GM21528 (cell line): ENCODE measurements around the gene PLPP2.

ENCODE experiments used
- ATAC-seq: cut with Tn5 transposase; IDR thresholded peaks from one replicate; pipeline ENCODE4 v1.9.1; 2021; ENCODE audit warnings: mild to moderate bottlenecking, moderate library complexity; ENCODE audit not compliant: unreplicated experiment, low FRiP score

PLPP2 gene

DNA sequence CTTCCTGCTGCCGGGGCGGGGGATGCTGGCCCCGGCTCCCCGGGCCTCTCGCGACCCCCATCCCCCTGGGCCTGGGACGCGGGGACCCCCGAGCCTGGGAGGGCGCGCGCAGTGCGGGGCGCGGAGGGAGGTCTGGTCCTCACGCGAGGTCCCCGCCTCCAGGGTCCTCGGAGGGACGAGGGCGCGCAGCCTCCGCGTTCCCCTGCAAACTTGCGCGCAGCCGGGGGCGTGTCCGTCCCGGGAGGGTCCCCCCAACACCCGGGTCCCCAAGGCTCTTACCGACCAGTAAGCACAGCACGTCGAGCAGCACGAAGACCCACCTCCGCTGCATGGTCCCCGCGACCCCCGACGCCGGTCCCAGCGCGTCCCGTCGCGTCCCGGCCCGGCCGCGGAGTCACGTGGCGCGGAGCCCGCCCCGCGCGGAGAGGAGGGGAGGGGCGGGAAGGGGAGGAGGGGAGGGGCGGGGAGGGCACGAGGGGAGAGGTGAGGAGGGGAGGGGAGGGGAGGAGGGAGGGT lies at the start of gene PLPP2:
TSS of gene PLPP2 (minus strand) at position 398 of the 516 bp plus-strand sequence. CDS start at position 331, 67 bp downstream.
- no peak for ATAC-seq

DNA sequence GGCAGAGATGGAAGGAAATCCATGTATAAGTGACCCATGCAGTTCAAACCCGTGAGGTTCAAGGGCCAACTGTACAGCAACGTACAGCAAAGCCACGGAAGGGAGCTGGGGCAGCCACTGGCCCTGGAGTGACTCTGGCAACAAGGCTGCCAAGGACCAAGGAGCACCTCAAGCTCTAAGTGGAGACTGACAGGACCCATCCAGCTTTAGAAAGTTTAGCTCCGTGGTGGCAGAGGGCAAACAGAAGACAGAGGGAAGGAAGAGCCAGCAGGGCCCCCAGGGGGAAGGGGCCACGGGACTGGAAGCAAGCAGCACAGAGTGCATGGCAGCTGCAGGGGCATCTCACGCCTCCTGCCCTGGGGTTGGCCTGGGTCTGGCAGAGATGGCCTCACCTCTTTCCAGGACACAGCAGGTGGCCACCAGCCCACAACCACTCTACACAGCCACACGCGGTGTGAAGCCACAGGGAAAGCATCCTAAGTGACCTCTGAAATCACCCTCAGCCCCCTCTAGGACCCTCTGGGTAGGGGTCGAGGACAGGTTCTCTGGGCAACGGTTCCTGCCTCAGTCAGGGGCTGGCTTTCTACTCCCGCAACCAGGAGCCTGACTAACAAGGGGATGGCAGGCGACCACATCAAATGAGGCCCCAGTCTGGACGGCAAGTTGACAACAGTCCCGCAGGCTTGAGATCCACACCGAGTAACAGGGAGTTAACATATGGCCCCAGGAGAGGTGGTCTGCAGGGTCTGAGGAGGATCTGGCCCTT lies 49.6 kb upstream of the PLPP2 start:
- no peak for ATAC-seq

DNA sequence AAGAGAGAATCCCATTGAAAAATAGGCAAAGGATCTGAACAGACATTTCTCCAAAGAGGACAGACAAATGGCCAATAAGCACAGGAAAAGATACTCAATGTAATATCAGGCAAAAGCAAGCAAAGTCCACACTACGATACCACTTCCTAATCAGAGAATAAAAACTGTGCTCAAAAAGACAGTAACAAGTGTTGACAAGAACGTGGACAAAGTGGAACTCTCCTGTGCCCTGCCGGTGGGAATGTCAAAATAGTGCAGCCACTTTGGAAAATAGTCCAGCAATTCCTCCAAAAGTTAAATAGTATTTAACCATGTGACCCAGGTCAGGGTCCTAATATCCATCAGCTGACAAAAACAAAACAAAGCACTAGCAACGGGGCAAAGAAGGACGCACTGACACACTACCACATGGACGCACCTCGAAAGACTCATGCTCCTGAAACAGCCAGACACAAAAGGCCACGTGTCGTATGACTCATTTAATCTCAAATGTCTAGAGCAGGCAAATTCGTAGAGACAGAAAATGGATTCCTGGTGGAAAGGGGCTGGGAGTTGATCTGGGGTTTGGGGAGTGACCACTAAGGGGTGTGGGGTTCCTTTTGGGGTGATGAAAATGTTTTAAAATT lies 48.2 kb upstream of the PLPP2 start:
- no peak for ATAC-seq

DNA sequence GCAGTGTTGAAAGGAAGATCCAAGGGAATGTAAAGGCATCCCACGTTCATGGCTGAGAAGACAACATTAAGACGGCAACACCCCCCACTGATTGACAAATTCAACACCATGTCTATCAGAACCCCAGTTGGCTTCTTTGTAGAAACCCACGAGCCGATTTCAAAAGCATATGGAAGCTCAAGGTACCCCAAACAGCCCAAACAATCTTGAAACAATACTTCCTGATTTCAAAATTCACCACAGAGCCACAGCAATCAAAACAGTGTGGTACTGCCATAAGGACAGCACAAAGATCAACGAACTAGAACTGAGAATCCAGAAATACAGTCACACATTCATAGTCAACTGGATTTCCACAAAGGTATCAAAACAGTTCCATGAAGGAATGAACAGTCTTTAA lies 47.2 kb upstream of the PLPP2 start:
- ATAC-seq: no peak

DNA sequence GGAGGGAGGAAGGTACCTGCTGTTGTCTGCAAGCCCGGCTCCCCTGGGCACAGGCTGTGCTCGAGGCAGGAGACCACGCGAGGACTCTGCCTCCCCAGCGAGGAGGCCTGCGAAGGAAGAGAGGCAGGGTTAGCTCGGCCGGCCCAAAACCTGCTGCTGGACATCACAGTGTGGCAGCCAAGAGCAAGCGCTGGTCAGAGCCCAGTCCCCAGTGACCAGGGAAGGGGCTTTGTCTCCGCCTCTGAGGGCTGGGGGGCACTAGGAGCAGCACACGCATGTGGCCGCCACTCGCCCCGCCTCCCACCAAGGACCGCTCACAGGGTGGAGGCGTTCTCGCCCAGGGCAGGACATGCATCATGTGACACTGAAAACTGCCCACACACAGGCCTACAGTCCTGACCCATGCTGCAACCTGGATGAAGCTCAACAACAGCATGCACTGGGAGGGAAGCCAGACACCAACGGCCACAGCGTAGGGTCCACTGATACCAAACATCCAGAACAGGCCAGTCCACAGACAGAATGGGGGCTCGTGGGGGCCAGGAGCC lies 44.9 kb upstream of the PLPP2 start:
- ATAC-seq: no peak

DNA sequence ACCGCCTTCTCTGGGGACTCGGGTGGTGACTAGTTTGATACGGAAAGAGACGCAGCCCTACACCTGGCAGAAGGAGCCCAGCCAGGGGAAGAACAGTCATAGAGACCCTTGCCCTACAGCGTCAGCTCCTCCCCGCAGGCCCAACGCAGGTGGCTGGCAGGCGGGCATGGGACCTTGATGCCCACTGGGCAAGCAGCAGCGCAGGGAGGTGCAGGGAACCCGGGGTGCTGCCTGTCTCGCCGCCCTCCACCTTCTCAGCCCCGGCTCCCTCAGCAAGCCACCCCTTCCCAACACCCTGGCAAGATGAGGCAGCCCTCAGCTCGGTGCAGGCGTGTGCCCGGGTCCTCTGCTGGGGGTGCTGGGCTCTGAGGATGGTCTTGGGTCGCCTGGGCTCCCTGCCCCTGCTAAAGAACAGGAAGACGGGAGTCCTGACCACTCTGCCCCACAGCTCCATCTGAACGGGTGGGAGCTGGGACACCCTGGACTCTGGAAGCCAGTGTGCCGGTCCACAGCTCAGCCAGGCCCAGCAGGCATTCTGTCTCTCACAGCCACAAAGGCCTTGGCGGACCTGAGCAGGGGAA lies 44.4 kb upstream of the PLPP2 start:
- ATAC-seq: no peak

DNA sequence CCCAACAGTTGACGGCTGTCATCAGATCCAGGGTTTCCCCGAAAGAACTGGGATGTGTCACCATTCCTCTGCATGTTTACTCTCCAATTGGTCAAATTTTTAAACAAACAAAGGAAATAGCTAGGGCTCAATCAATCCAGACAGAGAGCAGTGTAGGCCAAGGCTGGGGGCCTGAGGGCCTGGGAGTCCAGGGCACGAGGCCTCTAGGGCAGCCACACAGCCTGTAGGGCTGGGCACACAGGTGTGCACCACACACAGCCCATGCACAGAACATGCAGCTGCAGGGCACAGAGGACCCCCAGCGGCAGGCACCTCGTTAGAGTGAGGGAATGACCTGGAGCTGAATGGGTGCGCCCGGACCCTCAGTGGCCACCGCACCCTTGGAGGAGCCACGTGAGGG lies 43.9 kb upstream of the PLPP2 start:
- no peak for ATAC-seq

DNA sequence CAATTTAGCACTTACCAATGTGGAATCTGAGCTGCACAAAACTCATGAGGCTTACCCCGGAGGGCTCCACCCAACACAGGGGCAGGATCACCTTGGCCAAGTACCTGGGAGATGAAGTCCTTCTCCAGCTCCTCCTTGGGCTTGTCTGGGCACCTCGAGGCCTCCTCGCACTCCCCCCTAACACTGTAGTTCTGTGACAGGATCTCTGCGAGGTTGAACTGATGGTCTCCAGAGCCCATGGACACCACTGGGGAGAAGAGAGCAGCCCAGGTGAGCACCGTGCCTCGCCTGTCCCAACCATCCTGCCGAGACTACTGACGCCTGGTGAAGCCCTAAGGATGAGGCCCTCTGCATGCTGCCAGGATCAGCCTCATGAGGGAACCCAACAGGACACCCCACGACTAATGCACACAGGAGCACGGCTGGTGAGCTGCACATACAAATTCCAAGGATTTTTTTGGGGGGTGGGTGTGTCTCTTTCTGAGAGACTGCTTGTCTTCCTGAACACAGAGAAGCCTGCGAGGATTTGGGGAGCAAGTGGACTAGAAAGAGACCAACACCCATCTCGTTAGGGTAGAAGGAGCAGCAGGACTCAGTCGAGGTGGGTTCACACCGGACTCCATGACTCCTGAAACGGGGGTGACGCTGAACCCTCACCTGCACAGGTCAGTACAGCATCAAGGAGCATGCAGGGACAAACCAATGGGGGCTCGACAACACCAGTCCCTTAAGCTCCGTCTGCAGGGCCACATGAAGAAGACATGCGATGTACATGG lies 43.3 kb upstream of the PLPP2 start:
- ATAC-seq: no peak

DNA sequence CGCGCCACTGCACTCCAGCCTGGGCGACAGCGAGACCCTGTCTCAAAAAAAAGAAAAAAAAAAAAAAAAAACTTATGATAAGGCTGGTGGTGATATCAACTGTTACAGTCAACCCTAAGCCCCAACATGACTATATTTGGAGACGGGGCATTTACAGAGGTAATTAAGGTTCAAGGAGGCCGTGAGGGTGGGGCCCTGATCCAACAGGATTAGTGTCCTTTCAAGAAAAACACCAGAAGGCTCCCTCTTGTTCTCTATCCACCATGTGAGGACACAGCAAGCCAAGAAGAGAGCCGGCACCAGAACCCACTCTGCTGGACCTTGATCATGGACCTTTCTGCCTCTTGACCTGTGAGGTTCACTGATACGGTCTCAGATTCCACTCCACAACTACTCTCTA lies 39.3 kb upstream of the PLPP2 start:
- no peak for ATAC-seq

DNA sequence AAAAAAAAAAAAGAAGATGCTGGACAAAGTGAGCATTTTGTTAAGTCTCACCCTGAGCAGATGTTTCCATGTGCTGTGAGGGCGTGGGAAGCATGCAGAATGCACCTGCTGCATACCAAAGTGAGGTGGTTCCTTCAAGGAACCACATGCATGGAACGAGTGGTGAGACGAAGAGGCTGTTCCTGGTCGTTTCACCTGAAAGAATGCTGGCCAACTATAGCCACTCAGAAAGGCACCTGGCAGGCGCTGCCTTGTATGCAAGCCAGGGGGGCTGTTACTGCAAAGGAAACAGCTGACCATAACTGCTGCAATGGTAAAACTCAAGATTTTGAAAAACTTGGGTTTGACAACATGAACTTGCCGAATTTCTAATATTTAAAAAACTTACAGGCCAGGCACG lies 38.7 kb upstream of the PLPP2 start:
- ATAC-seq: no peak

DNA sequence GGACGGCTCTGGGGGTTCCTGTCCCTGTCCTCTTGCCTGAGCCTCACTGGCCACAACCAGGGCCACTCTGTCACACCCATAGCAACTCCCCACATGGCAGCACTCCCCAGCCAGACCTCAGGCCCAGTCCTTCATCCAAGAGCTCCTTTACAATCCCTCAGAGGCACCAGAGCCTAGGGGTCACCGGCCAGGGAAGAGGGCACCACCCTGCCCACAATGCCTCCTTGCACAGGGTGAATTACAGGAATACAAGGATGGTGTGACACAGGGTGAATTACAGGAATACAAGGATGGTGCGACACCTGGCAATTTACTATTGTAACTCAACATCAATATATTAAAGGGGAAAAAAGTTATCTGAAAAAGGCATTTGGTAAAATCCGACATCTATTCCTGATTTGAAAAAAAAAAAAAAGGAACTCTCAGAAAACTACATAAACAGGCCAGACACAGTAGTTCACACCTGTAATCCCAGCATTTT lies 36.9 kb upstream of the PLPP2 start:
- ATAC-seq: no peak

DNA sequence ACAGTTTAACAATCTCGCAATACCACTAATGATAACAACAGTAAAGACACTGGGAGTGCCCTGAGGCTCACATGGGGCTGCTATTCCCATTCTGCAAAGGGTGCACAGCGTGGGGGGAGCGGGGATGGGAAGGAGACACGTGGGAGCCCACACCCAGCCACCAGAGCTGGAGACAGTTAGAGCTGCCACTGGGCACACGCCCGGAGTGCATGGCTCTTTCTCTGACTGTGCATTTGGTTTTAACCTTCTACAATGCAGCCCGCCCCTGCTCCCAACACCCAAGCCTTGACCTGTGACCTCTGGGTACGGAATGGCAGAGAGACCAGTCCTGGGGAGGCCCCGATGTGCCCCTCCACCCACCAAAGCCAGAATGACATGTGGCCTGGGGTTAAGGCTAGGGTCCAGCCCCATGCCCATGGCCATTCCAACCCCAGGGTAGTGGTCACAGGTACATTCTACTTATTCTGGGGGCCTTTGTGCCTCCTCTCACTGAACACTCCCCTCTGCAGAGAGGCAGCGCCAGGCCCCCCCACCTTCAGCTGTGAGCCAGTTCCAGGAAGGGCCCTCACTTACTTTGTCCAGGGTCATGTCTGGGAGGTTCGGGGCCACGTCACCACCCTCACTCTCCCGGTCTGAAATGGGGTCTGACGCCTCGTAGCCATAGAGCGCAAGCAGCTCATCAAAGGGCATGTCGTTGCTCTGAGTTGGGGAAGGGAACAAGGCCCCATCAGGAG lies 36.3 kb upstream of the PLPP2 start:
- no peak for ATAC-seq

DNA sequence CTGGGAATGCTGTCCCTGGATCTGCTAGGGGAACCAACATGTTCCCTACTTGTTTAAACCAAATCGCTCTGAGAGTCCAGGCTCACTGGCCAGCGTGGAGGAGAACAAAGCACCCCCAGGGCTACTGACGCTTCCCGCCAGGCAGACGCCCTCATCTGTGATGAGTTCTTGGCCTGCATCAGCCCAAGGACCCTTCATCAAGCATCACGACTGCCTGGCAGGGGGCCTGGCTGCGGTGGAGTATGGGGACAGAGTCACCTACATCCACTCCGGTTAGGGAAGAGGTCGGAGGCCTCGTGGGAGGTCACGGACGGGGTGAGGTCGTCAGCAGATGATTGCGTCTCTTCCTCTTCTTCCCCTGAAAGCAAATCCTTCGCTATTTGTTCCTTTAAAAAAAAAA lies 35.7 kb upstream of the PLPP2 start:
- no peak for ATAC-seq

DNA sequence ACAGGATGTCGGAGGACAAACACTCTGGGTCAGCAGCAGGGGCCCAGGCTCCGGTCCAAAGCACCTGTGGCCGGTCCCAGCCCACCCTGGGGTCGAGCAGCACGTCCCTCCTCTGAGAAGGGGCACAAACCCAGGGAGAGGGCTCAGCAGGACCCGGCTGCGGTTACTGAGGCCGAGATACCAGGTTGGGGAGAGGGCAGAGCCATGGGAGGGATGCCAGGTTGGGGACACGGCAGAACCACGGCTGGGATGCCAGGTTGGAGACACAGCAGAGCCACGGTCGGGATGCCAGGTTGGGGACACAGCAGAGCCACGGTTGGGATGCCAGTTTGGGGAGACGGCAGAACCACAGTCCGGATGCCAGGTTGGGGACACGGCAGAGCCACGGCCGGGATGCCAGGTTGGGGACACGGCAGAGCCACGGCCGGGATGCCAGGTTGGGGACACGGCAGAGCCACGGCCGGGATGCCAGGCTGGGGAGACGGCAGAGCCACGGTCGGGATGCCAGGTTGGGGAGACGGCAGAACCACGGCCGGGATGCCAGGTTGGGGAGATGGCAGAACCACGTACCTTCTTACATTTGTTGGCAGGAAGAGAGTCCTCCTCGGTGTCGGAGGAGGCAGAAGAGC lies 34.8 kb upstream of the PLPP2 start:
- ATAC-seq: no peak

DNA sequence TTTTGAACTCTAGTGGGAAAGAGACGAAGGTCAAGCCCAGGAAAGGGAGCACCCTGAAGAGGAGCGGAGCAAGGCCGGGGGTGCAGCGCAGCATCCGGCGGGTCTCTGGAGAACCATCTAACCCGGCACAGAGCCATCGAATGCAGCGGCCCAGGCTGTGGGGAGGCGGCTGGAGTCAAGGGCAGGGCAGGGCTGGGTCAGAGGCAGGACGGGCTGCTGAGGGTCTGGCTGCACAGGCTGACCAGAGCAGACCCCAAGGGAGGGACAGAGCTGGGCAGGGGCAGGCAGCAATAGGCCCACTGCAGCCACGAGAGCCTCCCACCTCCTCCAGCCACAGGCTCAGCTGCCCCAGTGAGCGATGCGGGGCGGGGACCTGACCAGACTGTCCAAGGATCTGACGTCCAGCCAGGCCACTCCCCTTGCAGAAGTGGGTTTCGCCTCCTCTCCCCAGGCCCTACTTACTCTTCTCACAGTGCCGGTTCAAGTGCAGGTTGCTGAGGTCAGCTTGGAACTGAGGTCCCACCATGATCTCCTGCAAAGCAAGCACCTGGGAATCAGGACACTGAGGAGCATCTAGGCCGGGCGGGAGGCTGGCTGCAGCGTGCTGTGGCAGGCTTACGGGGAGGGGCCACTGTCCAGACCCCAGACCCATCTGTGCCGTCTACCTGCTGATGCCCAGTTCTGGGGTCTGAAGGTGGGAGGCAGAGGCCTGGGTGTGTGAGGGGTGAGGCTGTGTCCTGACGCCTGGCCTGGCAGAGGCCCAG lies 34.2 kb upstream of the PLPP2 start:
- ATAC-seq: no peak

DNA sequence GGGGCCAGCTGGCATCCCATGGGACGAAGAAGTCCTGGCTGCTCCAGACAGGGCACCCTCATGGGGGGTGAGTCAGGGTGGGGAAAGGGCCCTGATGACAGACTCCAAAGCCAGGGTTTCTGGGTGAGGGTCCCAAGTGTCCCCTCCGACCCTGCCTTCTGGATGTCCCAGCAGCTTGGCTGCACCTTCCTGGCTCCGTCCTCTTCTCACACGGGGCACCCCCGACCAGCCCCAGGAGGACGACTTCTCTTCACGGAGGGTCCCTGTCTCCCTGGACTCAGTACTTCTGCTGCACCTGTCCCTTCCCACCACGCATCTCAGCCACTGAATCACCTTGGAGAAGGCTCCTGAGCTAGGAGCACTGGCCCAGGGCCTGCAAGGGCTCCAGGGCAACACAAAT lies 33.5 kb upstream of the PLPP2 start:
- ATAC-seq: no peak

DNA sequence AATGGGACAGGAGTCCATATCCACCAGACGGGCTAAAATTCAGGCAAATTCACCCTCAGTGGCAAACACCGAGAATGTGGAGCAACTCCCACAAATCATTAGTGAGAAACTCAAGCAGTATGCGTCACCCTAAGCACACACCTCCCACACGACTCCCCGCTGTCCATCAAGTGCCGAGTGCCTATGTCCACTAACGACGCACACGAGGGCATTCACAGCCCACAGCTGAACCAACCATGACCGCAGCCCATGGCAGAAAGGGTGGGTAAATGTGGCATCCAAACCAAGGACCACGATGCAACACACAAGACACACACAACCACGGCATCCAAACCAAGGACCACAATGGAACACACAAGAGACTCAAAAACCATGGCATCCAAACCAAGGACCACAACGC lies 31.4 kb upstream of the PLPP2 start:
- ATAC-seq: no peak

DNA sequence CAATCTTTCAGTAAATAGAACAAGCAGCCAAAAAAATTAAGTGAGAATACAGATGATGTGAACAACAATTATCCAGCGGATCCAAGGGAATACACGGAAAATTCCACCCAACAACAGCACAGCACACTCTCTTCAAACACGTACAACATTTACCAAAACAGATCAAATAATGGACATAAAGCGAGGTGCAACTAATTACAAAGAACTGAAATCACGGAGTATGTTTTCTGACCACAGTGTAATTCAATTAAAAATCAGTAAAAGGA lies 27.2 kb upstream of the PLPP2 start:
- no peak for ATAC-seq
